DMS53 (cell line): Measurements from ENCODE around the gene MACROD1.
"Not testable (repeated sequence)": the region's sequence is repeated elsewhere in the genome, so short reads cannot be mapped to it uniquely, and the experiment has no call there.

ENCODE experiments used
- DNase-seq: peaks from one replicate; lab custom pipeline; 2025; lab: John Stamatoyannopoulos, UW

The MACROD1 gene

DNA sequence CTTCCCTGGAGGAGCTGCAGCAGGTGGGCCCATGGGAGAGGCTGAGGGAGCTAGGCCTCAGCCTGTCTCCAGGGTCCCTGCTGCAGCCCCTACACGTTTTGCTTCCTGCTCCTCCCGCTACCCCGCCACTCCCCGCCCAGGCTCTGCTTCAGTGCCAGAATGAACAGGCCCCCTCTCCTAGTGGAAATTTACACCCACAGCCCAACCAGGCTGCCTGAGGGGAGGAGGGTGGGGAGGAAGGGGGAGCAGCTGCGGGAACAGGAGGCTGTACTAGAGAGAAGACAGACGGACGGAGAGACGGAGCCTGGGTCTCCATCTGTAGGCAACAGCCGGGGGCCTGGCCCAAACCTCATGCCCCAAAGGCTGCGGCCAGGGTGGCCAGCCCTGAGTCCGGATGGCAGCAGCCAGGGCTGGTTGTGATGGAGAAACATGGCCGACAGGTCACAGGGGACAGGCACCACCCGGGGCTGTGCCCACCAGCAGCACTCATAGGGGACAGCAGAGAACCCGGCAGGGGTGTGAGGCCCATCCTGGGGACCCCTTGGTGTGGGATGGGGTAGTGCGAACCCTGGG is 109.6 kb downstream of the MACROD1 start:
- no peak for DNase-seq

DNA sequence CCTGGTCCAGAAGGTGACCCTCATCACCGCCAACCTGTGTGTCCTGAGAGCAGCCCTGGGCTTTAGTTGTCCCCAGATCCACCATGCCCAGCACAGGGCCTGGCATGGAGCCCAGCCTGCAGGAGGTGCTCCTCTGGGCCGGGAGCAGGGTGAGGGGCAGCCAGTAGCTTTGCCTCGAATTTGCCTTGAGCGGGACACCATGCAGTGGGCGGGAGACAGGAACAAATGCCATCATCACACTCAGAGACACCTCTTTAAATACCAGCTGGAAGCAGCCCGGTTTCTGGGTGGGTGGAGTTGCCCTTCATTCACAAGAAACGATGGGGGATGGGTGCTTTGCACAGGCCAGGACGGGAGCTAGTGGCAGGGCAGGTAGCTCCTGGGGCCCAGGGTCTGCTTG is 110.8 kb downstream of the MACROD1 start:
- no peak for DNase-seq

DNA sequence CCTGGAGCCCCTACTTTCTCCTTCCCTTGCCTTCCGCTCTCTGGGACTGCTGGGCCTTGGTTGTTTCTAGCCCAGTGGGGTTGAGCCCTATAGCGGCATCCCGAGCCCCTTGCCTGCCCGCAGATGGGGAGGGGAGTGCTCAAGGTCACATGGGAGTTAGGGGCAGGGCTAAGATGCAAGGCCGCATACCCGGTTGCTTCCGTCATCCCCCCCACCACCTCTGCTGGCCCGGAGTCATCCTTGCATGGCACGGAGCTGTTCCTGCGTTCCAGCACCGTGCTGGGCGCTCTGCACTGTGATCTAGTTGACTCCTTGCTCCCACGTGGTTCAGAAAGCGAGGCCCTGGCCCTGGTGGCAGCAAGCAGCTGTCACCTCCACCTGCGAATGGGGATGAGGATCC is 112.2 kb downstream of the MACROD1 start:
- DNase-seq = no peak

DNA sequence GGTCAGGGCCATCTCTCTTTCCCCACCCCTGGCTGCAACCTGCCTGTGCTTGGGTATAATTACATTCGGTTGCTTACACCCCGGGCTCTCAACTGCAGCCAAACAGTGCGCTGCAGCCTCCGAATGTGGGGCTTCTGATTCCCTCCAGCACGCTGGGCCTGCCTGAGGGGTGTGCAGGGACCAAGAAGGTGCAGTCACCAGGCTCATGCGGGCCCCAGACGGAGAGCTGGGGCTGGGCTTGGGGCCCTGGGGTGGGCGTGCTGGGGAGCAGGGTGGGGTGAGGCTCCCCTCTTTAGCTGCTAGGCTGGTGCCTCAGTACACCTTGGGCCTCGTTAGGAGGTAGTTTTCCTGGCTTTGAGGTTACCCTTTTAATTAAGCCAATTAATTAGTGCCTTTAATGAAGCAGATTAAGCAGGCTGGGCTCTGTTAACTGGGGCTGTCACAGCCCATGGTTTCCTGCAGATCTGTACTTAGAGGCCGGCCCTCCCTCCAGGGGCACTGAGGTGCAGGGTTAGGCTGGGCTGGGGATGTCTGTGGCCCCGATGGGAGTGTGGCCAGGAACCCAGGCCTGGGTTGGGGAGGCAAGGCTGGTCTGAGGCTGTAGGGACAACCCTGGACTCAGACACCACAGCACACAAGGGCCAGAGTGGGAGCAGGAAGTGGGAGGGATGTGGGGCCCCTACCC is 112.8 kb downstream of the MACROD1 start:
- no peak for DNase-seq

DNA sequence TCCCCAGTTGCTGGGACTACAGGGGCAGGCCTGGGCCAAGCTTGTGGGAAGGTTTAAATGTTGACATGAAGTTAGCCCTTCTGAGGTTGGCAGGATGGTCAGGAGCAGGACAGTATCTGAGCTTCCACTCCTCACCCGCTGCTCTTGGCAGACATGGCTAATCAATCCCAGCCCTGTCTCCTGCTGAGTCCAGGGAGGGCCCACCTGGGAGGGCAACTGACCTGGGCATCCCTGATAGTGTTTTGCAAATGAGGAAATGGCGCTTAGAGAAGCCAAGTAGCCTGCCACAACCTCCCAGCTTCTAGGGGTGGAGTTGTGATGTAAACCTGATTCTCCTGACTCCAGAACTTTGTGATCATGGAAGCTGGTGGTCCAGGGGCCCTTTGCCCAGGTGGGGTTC is 113.5 kb downstream of the MACROD1 start:
- no peak for DNase-seq

DNA sequence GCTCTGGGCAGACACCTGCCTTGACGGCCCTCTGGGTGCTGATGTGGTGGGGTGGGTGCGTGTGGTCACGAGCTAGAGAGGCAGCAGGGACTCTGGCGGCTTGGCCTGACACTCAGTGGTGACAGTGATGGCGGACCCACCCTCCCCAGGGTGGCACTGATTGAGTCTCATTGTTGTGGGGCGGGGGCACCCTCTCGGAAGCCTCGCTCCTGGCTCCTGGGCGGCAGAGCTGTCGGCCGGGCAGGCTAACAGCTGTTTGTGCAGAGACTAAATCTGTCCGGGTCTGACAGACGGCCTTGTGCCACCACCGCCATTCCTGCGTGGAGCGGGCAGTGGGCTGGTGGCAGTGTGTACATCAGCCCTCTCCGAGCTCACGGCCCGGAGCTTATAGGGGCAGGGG is 114.6 kb downstream of the MACROD1 start:
- no peak for DNase-seq

DNA sequence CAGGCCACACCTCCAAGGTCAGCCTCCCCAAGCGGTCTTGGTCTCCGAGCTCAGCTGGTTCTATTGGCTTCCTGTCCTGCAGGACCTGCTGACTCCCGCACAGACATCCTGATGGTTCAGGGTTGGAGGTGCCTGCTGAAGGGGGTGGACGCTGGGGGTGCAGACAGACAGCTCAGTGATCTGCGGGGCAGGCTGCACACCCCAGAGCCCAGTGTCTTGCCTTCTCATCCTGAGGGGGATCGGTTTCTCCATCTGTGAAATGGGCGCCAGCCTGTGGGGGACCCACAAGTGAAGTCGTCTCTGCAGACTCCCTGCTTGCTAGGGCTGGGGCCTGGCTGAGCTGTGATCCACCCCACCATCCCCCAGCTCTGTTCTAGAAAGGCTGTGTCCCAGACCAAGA is 116.4 kb downstream of the MACROD1 start:
- no peak for DNase-seq

DNA sequence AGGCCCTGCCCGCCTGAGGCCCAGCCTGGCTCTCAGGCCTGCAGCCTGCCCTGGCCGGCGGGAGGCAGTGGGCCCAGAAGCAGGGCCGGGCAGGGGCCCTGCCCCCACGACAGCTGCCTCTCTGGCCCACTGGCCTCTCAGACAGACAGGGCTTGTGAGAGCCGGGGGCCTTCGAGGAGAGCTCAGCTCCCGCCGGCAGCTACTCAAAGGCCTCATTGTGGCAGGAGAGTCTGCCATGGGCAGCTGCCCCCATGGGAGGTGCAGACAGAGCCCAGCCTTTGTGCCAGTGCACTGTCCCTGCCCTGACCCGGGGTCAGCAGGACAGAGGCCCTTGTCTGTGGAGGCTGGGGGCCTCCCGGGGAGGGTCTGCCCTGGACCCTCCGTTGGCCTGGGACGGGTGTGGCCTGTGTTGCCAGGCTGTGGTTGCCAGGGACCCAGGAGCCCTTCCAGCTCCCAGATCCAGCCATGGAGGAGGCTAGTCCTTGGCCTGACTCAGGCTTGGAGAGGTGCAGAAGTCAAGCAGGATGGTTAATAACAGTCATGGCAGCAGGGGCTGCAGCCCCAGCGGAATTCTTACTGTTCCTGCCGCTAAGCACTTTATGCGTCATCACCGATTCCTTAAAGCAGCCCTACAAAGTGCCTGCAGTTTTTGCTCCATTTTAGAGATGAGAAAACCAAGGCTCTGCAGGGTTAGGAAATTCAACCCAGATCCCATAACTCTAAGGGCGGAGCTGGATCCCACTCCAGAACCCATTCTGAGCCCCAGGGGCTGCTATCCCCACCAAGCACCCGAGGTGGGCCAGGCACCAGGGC is 117.7 kb downstream of the MACROD1 start:
- no peak for DNase-seq

DNA sequence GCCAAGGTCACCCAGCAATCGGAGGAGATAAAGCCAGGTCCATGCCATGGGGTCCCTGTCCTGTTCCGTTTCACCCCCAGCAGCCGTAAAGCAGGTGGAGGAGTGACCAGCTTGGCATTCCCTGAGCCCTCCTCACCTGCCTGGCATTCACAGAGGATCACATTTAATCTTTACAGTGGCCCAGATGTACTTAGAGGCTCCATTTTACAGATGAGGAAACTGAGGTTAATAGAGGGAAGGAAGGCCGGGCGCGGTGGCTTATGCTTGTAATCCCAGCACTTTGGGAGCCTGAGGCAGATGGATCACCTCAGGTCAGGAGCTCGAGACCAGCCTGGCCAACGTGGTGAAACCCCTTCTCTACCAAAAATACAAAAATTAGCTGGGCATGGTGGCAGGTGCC is 118.5 kb downstream of the MACROD1 start:
- not testable (repeated sequence) for DNase-seq

DNA sequence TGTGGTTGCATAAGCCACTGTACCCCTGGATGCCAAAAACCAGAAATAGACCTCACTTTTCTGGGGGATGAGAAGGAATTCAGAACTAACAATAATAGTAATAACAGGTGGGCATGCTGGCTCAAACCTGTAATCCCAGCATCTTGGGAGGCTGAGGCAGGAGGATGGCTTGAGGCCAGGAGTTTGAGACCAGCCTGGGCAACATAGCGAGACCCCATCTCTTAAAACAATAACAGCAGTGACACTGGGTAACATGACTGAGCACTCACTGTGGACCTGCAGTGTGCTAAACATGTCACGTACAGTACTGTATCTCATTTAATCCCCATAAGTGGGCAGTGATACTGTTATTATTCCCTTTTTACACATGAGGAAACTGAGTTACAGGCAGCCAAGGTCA is 120.2 kb downstream of the MACROD1 start:
- DNase-seq = no peak

DNA sequence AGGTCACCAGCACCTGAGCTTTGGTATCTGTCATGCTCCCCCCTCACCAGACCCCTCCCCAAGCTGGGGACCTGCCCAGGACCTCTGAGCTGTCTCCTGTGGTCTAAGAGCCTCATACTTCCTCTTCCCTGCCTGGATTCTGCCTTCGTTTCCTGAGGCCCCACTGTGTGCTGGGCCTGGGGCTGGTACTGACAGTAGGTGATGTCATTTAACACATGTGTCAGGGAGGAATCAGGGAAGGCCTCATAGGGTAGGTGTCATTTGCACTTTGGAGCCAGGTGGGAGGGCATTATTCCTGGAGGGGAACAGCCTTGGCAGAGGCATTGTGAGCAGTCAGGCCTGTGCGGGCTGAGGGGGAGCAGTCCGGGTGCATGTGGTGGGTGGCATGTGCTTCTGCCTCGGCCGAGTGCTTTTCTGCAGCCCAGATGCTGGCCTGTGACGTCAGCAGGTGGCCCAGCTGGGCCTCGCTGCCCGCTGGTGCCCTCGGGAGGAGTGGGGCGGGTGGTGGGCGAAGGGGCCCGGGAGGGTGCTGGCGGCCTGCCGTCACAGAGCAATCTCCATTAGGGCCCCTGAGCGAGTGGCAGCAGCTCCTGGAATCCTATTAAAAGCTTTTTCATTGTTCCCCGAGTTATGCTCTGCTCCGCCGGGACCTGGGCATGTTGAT is 121.1 kb downstream of the MACROD1 start:
- DNase-seq = peak; percentile 65

DNA sequence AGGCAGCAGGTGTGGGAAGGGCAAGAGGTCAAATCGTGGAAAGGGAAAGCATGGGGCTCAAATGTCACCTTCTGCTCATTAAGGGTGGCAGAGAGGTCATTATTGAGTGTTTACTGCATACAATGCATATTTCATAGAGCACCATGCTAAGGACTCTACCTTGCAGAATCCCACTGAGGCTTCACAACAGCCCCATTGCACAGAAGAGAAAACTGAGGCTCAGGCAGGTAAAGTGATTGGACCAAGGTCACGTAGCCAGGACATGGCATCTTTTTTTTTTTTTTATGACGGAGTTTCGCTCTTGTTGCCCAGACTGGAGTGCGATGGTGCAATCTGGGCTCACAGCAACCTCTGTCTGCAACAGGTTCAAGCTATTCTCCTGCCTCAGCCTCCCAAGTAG is 122.4 kb downstream of the MACROD1 start:
- no peak for DNase-seq

DNA sequence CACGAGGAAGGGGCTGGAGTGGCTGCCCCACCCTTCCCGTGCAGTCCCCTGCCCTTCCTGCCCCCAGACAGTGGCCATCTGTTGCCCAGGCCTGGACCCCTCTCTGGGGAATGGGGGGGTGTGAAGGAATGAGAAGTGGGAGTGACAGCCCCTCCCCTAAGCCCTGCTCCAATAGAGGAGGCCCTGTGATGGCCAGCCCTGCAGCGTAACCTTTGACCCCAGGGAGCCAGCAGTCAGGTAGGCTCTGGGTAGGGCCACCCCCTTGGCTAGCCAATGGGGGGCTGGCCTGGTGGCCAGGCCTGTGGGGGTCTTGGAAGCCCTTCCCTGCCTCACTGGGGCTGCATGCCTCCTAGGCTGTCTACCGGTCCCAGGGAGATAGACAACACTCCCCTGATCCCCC is 123.6 kb downstream of the MACROD1 start:
- DNase-seq = no peak

DNA sequence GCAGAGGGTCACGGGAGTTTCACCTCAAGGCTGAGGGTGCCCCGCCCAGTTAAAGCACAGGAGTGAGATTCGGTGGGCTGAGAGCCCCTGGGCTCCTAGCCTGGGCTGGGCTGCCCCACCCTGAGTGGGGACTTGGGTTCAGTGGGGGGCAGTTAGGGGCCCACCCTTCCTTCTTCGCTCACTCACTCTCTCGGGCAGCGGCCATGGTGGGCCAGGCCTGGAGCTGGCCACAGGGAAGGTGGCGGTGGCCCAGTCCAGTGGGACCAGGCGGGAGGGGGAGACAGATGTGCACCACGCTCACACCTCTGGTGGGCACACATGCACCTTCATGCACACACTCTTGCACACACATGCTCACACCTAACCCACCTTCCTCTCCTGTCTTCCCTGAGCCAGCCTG is 124.1 kb downstream of the MACROD1 start:
- no peak for DNase-seq

DNA sequence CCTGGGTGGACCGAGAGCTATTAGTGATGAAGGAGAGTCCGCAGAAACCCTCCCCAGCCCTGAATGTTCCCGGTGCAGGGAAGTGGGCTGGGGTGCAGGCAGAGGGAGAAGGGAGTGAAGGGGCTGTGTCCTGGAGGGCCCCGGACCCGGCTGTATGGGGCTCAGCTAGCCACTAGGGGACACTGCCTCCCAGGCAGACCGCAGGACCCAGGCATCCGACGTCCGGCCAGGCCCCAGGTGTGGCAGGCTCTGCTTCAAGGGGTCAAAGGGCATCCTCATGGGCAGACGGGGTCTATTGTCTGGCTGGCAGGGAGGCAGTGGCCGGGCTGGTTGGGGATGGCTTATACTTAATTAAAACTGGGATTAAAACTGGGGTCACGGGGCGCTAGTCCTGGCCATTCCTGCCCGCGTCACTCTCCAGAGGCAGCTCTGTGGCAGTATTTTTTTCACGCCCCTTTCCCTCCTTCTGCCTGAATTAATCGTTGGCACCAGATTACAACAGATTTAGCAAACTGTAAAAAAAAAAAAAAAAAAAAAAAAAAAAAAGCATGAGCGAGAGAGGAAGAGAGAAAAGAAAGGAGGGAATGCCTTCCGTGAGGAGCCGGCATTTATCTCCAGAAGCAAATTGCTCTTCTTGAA is 125.1 kb downstream of the MACROD1 start:
- peak; percentile 44 for DNase-seq

DNA sequence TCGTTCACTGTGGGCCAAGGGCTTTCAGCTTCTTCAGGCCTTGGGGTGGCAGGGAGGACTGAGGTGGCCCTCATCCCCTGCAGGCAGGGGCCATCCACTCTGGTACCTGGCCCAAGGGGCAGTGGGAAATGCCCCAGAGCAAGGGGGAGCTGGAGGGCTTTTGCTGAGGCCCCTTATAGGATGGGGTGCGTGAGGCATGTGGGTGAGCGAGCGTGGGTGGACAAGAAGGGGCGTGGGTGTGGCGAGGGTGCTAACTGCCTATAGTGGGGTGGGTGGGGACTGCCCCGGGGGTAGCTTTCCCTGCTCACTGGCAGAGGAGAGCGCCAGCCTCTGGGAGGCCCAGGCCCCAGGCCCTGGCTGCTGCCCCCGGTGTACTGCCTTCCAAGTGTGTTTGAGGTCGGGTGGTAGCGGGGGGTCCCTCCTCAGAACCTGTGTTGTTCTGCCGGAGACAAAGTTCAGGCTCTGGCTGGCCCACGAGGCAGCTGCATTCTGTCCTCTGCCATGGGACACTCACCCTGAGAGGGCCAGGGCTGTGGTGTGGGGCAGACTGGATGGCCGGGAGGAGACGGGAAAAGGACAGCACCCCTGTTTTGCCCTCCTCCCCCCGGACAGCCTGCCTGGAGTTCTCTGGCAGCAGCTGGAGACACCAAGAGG is 126.8 kb downstream of the MACROD1 start:
- no peak for DNase-seq

DNA sequence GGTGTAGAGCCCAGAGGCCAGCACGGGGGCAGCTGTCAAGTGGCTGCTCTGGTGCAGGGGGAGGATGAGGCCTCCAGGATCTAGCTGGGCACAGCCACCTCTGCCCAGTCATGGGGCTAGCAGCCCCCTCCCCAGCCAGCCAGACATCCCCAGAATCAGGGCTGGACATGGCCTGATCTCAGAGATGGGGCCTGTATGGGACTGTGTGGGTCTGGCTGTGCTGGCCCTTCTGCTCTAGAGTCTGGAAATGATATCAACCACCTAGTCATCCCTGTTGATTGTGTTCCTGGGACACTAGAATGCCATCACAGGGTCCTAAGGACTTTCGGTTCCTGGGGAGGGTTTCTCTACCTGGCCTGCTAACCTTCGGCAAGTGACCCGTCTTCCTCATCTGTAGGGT is 127.4 kb downstream of the MACROD1 start:
- no peak for DNase-seq

DNA sequence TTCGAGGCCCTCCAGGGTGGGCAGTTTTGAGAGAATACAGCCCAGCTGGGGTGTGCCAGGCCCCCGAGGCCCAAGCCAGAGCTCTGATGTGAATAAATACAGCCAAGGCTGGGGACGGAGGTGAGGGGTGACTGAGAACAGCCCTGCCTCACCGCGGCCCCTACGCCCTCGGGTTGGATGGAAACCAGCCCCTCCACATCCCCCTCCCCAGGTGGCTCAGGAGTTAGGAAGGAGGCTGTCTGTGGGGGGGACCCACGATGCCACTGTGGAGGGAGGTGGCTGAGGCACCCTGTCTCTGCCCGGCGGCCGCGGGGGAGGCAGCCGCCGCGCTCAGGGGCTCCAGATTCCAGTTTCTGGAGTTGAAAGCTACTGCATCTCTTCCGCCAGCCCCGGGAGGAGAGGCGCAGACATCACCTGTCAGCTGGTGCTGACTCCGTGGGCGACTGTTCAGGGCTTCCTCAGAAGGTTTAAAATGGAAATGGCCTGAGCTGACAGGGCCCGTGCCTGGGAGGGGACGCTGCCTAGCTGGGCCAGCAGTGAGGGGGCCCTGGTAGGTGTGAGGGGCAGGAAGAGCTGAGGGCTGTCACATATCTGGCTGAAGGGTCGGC is 128.8 kb downstream of the MACROD1 start:
- DNase-seq = peak; percentile 66

DNA sequence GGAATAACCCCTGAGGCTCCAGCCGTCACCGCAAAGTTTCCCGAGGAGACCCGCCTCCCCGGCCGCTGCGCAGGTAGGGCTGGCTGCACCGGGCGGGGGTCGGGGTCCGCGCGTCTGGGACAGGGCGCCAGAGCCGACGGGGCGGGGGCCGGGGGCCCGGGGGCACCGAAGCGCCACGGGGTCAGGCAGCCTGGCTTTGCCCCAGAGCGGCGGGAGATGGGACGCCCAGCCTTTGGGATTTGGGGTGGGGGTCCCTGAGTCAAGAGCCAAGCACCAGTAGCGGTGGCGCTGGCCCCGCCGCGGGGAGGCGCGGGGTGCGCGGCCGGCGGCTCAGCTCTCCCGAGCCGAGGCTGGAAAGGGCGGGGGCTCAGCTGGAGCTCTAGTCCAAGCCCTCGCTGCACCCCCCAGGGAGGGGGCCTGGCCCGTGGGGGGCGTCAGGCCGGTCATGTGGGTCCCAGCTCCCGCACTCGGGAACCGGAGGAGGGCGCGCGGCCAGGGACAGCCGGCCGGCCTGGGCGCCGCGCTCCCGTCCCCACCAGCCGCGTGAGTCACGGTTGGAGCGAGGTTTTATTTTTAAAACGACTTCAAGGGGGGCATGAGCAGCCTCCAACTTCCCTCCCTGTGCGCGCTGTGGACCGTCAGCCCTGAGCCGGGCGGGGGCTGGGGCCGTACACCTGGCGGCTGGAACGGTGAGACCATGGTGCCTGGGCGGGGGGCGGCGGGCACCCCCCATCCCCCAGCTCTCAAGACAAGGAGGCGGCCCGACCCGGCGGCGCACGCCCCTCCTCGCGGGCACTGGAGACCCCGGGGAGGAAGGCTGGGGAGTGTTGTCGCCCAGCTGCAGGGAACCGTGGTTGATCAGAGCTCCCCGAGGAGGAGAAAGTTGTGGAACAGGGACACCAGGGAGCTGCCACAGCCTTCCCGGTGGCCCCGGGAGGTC is 129.6 kb downstream of the MACROD1 start:
- DNase-seq = peak; percentile 55

DNA sequence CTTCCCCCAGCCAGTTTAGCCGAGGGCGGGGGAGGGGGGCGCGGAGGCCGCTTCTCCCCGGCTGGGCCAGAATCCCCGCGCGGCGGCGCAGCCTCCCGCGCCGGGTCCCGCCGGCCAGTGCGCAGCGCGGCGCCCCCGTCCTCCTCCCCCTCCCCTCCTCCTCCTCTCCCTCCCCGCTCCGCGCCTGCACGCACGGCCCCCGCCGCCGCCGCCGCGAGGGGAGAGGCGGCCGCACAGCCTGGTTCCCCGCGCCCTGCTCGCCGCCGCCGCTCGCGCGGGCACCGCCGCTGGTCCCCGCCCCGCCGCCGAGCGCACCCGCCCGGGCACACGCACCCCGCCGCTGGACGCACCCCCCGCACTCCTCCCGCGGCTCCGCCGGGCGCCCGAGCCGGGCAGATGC is 130.3 kb downstream of the MACROD1 start, which contains the start of gene FLRT1:
TSS of gene FLRT1 (plus strand) at position 356 of the 400 bp plus-strand sequence. CDS start 80,337 bp downstream, outside the sequence.
- peak; percentile 26 for DNase-seq
